HEK293 (cell line): ENCODE data around the gene NAP1L2.

Experiments used
- CTCF ChIA-PET: fragments of 350-600 bp; formaldehyde crosslinking; extraction: SDS; loops from one replicate; lab custom pipeline; 2021; ENCODE audit warnings: antibody characterized with exemption; lab: Yijun Ruan, JAX
- POLR2A ChIA-PET: fragments of 300-600 bp; formaldehyde crosslinking; extraction: SDS; loops from one replicate; lab custom pipeline; 2020; ENCODE audit warnings: antibody characterized with exemption, inconsistent platforms; lab: Yijun Ruan, JAX
- H3K27ac ChIP-seq: fragments of 200-500 bp; sonication (Bioruptor generic); 2 replicates; pipeline ENCODE4 v1.5.1; 2014; ENCODE audit warnings: low read depth, low read length, control low read depth, inconsistent platforms; ENCODE audit errors: extremely low read depth
- H3K36me3 ChIP-seq, 2 experiments: fragments of 200-500 bp in 1 of 2; sonication (Bioruptor generic) in 1 of 2; 1 replicate in 1 of 2; 2 replicates in 1 of 2; pipeline ENCODE4 v1.5.1; 2014 to 2017; ENCODE audit warnings: inconsistent platforms in 2 of 2, low read length in 2 of 2; ENCODE audit not compliant: control insufficient read depth in 2 of 2, insufficient read depth in 1 of 2
- H3K4me1 ChIP-seq: fragments of 200-500 bp; sonication (Bioruptor generic); 2 replicates; pipeline ENCODE4 v1.5.1; 2014; ENCODE audit warnings: mild to moderate bottlenecking, low read length, inconsistent platforms; ENCODE audit not compliant: control insufficient read depth, insufficient read depth
- H3K4me3 ChIP-seq: 2 replicates; pipeline ENCODE4 v1.5.1; 2011; ENCODE audit warnings: low read depth, mild to moderate bottlenecking, control low read depth, low read length, moderate library complexity
- H3K9me3 ChIP-seq: fragments of 200-500 bp; sonication (Bioruptor generic); 2 replicates; pipeline ENCODE4 v1.5.1; 2014; ENCODE audit warnings: low read depth, low read length, inconsistent platforms; ENCODE audit not compliant: control insufficient read depth, insufficient read depth
- EGR2 ChIP-seq: fragments of 450-650 bp; formaldehyde crosslinking; IDR thresholded peaks from 2 replicates; pipeline ENCODE4 v1.5.1; 2016; ENCODE audit warnings: low read depth, missing biosample characterization, missing genetic modification characterization
- GLIS1 ChIP-seq: fragments of 450-650 bp; formaldehyde crosslinking; IDR thresholded peaks from 2 replicates; pipeline ENCODE4 v1.5.1; 2016; ENCODE audit warnings: missing biosample characterization, missing genetic modification characterization
- KLF10 ChIP-seq: fragments of 450-650 bp; IDR thresholded peaks from 2 replicates; pipeline ENCODE4 v1.5.1; 2018; ENCODE audit warnings: missing biosample characterization, mild to moderate bottlenecking, missing genetic modification characterization
- SP2 ChIP-seq: fragments of 450-650 bp; formaldehyde crosslinking; IDR thresholded peaks from 2 replicates; pipeline ENCODE4 v1.5.1; 2016; ENCODE audit warnings: missing biosample characterization, missing genetic modification characterization
- SP7 ChIP-seq: fragments of 450-650 bp; formaldehyde crosslinking; IDR thresholded peaks from 2 replicates; pipeline ENCODE4 v1.5.1; 2016; ENCODE audit warnings: missing biosample characterization, missing genetic modification characterization
- YY1 ChIP-seq: fragments of 450-650 bp; formaldehyde crosslinking; IDR thresholded peaks from 2 replicates; pipeline ENCODE4 v1.5.1; 2018; ENCODE audit warnings: missing biosample characterization, missing genetic modification characterization
- YY2 ChIP-seq: fragments of 450-650 bp; formaldehyde crosslinking; IDR thresholded peaks from 2 replicates; pipeline ENCODE4 v1.5.1; 2016; ENCODE audit warnings: missing biosample characterization, missing genetic modification characterization
- ZBTB1 ChIP-seq: fragments of 450-650 bp; formaldehyde crosslinking; IDR thresholded peaks from 2 replicates; pipeline ENCODE4 v1.5.1; 2016; ENCODE audit warnings: missing biosample characterization, missing genetic modification characterization
- ZBTB17 ChIP-seq: fragments of 450-650 bp; formaldehyde crosslinking; IDR thresholded peaks from 2 replicates; pipeline ENCODE4 v1.5.1; 2016; ENCODE audit warnings: missing biosample characterization, missing genetic modification characterization
- ZBTB20 ChIP-seq: fragments of 450-650 bp; formaldehyde crosslinking; IDR thresholded peaks from 2 replicates; pipeline ENCODE4 v1.5.1; 2016; ENCODE audit warnings: missing biosample characterization, missing genetic modification characterization
- ZBTB21 ChIP-seq: fragments of 450-650 bp; formaldehyde crosslinking; IDR thresholded peaks from 2 replicates; pipeline ENCODE4 v1.5.1; 2017; ENCODE audit warnings: missing biosample characterization, missing genetic modification characterization
- ZFHX2 ChIP-seq: fragments of 450-650 bp; formaldehyde crosslinking; conservative IDR thresholded peaks from 2 replicates; pipeline ENCODE4 v1.5.1; 2016; ENCODE audit warnings: missing biosample characterization, missing genetic modification characterization
- ZNF133 ChIP-seq: fragments of 450-650 bp; formaldehyde crosslinking; IDR thresholded peaks from 2 replicates; pipeline ENCODE4 v1.5.1; 2016; ENCODE audit warnings: missing biosample characterization, missing genetic modification characterization
- ZNF138 ChIP-seq: fragments of 450-650 bp; formaldehyde crosslinking; IDR thresholded peaks from 2 replicates; pipeline ENCODE4 v1.5.1; 2016; ENCODE audit warnings: missing biosample characterization, missing genetic modification characterization, borderline replicate concordance
- ZNF324 ChIP-seq: fragments of 450-650 bp; formaldehyde crosslinking; IDR thresholded peaks from 2 replicates; pipeline ENCODE4 v1.5.1; 2016; ENCODE audit warnings: missing biosample characterization, missing genetic modification characterization
- ZNF335 ChIP-seq: fragments of 450-650 bp; formaldehyde crosslinking; conservative IDR thresholded peaks from 2 replicates; pipeline ENCODE4 v1.5.1; 2016; ENCODE audit warnings: missing biosample characterization, missing genetic modification characterization
- ZNF350 ChIP-seq: fragments of 450-650 bp; formaldehyde crosslinking; IDR thresholded peaks from 2 replicates; pipeline ENCODE4 v1.5.0; 2017; ENCODE audit warnings: missing biosample characterization, mild to moderate bottlenecking, missing genetic modification characterization
- ZNF37A ChIP-seq: fragments of 450-650 bp; IDR thresholded peaks from 2 replicates; pipeline ENCODE4 v1.5.1; 2018; ENCODE audit warnings: missing biosample characterization, missing genetic modification characterization
- ZNF433 ChIP-seq: fragments of 450-650 bp; formaldehyde crosslinking; IDR thresholded peaks from 2 replicates; pipeline ENCODE4 v1.5.1; 2016; ENCODE audit warnings: missing biosample characterization, missing genetic modification characterization, low read depth
- ZNF629 ChIP-seq: fragments of 450-650 bp; formaldehyde crosslinking; IDR thresholded peaks from 2 replicates; pipeline ENCODE4 v1.5.1; 2017; ENCODE audit warnings: missing biosample characterization, missing genetic modification characterization
- ZNF654 ChIP-seq: fragments of 450-650 bp; formaldehyde crosslinking; IDR thresholded peaks from 2 replicates; pipeline ENCODE4 v1.5.1; 2016; ENCODE audit warnings: low read depth, missing biosample characterization, missing genetic modification characterization
- ZNF785 ChIP-seq: fragments of 450-650 bp; formaldehyde crosslinking; IDR thresholded peaks from 2 replicates; pipeline ENCODE4 v1.5.1; 2016; ENCODE audit warnings: missing biosample characterization, missing genetic modification characterization
- TF ChIP-seq, protein P1 (sequence below): fragments of 450-650 bp; formaldehyde crosslinking; IDR thresholded peaks from 2 replicates; pipeline ENCODE4 v1.5.1; 2017; ENCODE audit warnings: missing biosample characterization, missing genetic modification characterization
- TF ChIP-seq, protein P2 (sequence below): fragments of 450-650 bp; formaldehyde crosslinking; IDR thresholded peaks from 2 replicates; pipeline ENCODE4 v1.5.1; 2016; ENCODE audit warnings: missing biosample characterization, missing genetic modification characterization
- TF ChIP-seq, protein P3 (sequence below): fragments of 450-650 bp; formaldehyde crosslinking; IDR thresholded peaks from 2 replicates; pipeline ENCODE4 v1.5.1; 2017; ENCODE audit warnings: missing biosample characterization, mild to moderate bottlenecking, missing genetic modification characterization, moderate library complexity
- TF ChIP-seq, protein P4 (sequence below): fragments of 450-650 bp; formaldehyde crosslinking; IDR thresholded peaks from 2 replicates; pipeline ENCODE4 v1.5.1; 2016; ENCODE audit warnings: missing biosample characterization, missing genetic modification characterization

NAP1L2 gene, protein sequence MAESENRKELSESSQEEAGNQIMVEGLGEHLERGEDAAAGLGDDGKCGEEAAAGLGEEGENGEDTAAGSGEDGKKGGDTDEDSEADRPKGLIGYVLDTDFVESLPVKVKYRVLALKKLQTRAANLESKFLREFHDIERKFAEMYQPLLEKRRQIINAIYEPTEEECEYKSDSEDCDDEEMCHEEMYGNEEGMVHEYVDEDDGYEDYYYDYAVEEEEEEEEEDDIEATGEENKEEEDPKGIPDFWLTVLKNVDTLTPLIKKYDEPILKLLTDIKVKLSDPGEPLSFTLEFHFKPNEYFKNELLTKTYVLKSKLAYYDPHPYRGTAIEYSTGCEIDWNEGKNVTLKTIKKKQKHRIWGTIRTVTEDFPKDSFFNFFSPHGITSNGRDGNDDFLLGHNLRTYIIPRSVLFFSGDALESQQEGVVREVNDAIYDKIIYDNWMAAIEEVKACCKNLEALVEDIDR

DNA sequence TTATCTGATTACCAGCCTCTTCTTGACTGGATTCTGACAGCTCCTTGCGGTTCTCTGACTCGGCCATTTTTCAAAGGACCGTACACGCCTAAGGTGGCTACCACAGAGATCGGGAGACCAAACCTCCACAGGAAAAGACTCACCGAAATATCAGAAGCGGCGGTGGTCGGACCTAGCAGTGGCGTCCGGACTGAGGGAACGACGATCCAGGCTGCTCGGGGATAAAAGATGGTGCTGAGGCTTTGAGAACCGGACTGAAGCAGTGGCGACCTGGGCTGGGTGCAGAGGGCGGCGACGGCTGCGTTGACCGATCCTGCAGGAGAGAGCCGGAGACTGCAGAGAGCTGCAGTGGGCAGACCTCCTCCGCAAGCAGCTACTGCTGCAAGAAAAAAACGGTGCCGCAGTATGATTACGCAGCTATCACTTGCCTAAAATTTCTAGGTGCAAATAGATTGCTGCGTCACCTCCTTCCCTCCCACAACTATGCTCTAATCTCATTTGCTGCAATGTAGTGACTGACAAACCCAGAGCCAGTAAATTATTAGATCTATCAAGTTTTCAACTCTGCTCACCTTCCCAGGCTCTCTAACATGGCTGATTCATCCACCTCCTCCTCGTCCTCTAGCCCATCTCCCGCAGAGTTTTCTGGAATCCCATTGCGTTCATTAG, at the start of gene NAP1L2:
NAP1L2 (minus strand) TSS at position 426 of the 669 bp plus-strand sequence; CDS start at position 67, 359 bp downstream.
- POLR2A ChIA-PET: interaction anchor here (0.6 kb wide), 1 partner anchor 14 kb away, joined by 3 read pairs; no protein-coding TSS in a partner anchor
- CTCF ChIA-PET: interaction anchor here (0.7 kb wide), 1 partner anchor 1087 kb away, joined by 3 read pairs; no protein-coding TSS in a partner anchor
- no peaks in the 10 kb centered on the region for H3K36me3 ChIP-seq
- no peak within 1 kb of the TSS for H3K27ac ChIP-seq
- H3K4me3 ChIP-seq: peak within 1 kb of the TSS; percentile 36
- TF ChIP-seq YY1 (tag by site-specific recombination) (no peak), ZNF335 (tag by site-specific recombination) (0 out of 2 replicates have a peak, but pooled peaks have one; percentile 11), ZNF350 (tag by site-specific recombination) (peak; percentile 19; the same call in 1 of the 2 replicates), ZNF433 (tag by site-specific recombination) (no peak), ZBTB21 (tag by site-specific recombination) (peak; percentile 14; the same call in 1 of the 2 replicates), ZBTB1 (tag by site-specific recombination) (no peak), ZFHX2 (peak; percentile 35; the same call in 1 of the 2 replicates), ZNF629 (tag by site-specific recombination) (peak; percentile 49; the same call in 1 of the 2 replicates), ZNF133 (tag by site-specific recombination) (no peak), SP2 (tag by site-specific recombination) (peak; percentile 63), ZNF37A (no peak), GLIS1 (peak; percentile 10; the same call in 1 of the 2 replicates), ZBTB17 (tag by site-specific recombination) (peak; percentile 86), ZNF785 (tag by site-specific recombination) (no peak), ZBTB20 (tag by site-specific recombination) (0 out of 2 replicates have a peak, but pooled peaks have one; percentile 9)
- TF ChIP-seq, protein P1, sequence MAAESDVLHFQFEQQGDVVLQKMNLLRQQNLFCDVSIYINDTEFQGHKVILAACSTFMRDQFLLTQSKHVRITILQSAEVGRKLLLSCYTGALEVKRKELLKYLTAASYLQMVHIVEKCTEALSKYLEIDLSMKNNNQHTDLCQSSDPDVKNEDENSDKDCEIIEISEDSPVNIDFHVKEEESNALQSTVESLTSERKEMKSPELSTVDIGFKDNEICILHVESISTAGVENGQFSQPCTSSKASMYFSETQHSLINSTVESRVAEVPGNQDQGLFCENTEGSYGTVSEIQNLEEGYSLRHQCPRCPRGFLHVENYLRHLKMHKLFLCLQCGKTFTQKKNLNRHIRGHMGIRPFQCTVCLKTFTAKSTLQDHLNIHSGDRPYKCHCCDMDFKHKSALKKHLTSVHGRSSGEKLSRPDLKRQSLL (tag by site-specific recombination): no peak
- TF ChIP-seq, protein P2, sequence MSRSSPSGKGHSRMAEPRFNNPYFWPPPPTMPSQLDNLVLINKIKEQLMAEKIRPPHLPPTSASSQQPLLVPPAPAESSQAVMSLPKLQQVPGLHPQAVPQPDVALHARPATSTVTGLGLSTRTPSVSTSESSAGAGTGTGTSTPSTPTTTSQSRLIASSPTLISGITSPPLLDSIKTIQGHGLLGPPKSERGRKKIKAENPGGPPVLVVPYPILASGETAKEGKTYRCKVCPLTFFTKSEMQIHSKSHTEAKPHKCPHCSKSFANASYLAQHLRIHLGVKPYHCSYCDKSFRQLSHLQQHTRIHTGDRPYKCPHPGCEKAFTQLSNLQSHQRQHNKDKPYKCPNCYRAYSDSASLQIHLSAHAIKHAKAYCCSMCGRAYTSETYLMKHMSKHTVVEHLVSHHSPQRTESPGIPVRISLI (tag by site-specific recombination): no peak
- H3K4me1 ChIP-seq: no peaks in the 10 kb centered on the region
- no peaks in the 10 kb centered on the region; the same call in 1 of the 2 replicates for H3K9me3 ChIP-seq

DNA sequence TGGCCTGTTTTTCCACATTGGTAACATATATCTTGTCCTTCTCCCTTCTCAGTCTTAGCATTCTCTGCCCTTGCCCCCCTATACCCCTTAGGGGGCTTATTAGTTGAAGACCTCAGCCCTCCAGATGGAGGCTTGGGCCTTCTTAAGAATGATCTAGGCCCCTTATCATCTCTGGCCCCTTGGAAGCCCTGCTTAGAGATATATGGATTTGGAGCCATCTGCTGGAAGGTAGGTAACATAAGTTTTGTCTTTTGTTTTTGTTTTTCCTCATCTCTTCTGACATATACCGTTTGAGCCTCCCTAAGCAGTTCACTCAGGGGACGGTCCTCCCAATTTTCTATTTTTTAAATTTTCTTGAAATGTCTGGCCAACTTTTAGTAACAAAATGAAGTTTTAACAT, 48.3 kb upstream of the NAP1L2 start:
- no peak overlapping the region for H3K27ac ChIP-seq
- no peak overlapping the region for H3K4me3 ChIP-seq
- H3K36me3 ChIP-seq: no peaks in the 10 kb centered on the region
- POLR2A ChIA-PET: no interaction called here
- H3K9me3 ChIP-seq: no peaks in the 10 kb centered on the region
- TF ChIP-seq SP7 (tag by site-specific recombination): no peak
- TF ChIP-seq ZNF654: peak; percentile 36; the same call in 1 of the 2 replicates
- CTCF ChIA-PET: no interaction called here
- no peaks in the 10 kb centered on the region for H3K4me1 ChIP-seq

DNA sequence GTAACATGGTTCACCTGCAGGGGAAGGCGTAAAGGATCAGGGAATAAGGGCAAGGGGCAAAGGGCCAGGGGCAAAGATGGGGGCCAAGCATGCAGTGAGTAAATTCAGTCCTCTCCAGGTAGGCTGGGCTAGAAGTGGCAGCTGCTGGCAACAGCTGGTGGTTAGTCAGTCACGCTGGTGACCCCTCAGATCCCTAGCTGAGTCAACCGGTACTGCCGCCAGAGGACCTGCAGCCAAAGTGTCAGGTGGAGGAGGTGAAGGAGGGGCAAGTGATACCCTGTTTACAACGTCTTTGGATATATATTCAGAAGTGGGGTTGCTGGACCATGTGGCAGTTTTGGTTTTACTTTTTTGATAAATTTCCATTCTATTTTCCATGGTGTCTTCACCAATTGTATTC, 24.6 kb upstream of the NAP1L2 start:
- Histone ChIP-seq H3K36me3 (no peaks in the 10 kb centered on the region), H3K27ac (no peak overlapping the region), H3K9me3 (no peaks in the 10 kb centered on the region), H3K4me1 (no peaks in the 10 kb centered on the region), H3K4me3 (no peak overlapping the region)
- POLR2A ChIA-PET: no interaction called here
- CTCF ChIA-PET: no interaction called here
- TF ChIP-seq YY2 (tag by site-specific recombination) (no peak), ZNF138 (tag by site-specific recombination) (no peak), EGR2 (tag by site-specific recombination) (no peak), ZNF324 (tag by site-specific recombination) (no peak), KLF10 (no peak)
- TF ChIP-seq, protein P3, sequence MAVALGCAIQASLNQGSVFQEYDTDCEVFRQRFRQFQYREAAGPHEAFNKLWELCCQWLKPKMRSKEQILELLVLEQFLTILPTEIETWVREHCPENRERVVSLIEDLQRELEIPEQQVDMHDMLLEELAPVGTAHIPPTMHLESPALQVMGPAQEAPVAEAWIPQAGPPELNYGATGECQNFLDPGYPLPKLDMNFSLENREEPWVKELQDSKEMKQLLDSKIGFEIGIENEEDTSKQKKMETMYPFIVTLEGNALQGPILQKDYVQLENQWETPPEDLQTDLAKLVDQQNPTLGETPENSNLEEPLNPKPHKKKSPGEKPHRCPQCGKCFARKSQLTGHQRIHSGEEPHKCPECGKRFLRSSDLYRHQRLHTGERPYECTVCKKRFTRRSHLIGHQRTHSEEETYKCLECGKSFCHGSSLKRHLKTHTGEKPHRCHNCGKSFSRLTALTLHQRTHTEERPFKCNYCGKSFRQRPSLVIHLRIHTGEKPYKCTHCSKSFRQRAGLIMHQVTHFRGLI (tag by site-specific recombination): no peak
- TF ChIP-seq, protein P4, sequence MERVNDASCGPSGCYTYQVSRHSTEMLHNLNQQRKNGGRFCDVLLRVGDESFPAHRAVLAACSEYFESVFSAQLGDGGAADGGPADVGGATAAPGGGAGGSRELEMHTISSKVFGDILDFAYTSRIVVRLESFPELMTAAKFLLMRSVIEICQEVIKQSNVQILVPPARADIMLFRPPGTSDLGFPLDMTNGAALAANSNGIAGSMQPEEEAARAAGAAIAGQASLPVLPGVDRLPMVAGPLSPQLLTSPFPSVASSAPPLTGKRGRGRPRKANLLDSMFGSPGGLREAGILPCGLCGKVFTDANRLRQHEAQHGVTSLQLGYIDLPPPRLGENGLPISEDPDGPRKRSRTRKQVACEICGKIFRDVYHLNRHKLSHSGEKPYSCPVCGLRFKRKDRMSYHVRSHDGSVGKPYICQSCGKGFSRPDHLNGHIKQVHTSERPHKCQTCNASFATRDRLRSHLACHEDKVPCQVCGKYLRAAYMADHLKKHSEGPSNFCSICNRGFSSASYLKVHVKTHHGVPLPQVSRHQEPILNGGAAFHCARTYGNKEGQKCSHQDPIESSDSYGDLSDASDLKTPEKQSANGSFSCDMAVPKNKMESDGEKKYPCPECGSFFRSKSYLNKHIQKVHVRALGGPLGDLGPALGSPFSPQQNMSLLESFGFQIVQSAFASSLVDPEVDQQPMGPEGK (tag by site-specific recombination): no peak
